Ovary (tissue), 9 donors: Measurements from ENCODE around the gene NKAP. TPM values are rescaled to one million over a fixed set of nuclear protein-coding genes. Genes with fewer than 3 reads are reported as not detected.
"Not testable (repeated sequence)": the region's sequence is repeated elsewhere in the genome, so short reads cannot be mapped to it uniquely, and the experiment has no call there.

ENCODE experiments used
- DNase-seq, 5 donors: peaks; one replicate each; pipeline ENCODE4 v3.0.0-alpha.2; 2019 to 2020
- H3K27ac ChIP-seq, 2 donors: fragments of 200-600 bp; one replicate each; pipeline versions ENCODE4 v1.5.1 to v1.8.0; 2019 to 2022
- H3K27me3 ChIP-seq: fragments of 200-600 bp; one replicate; pipeline ENCODE4 v1.8.0; 2022
- H3K36me3 ChIP-seq: fragments of 200-600 bp; sonication (generic); one replicate; pipeline ENCODE4 v1.5.1; 2019
- H3K4me1 ChIP-seq: one replicate; pipeline ENCODE4 v1.8.1; 2013; ENCODE audit warnings: mild to moderate bottlenecking, moderate library complexity; ENCODE audit not compliant: insufficient read depth
- H3K4me3 ChIP-seq: fragments of 200-600 bp; sonication (generic); one replicate; pipeline ENCODE4 v1.5.1; 2017
- H3K9me3 ChIP-seq, 2 donors: fragments of 200-600 bp in 1 of 2; sonication (generic) in 1 of 2; one replicate each; pipeline versions ENCODE4 v1.5.1 to v1.8.1; 2013 to 2019; ENCODE audit warnings: mild to moderate bottlenecking in 1 of 2, moderate library complexity in 1 of 2
- CTCF ChIP-seq, 3 donors: fragments of 450-650 bp in 2 of 3; fragments of 200-600 bp in 1 of 3; IDR thresholded peaks; one replicate each; pipeline versions ENCODE4 v1.5.1 to v1.8.0; 2016 to 2022; ENCODE audit warnings: antibody characterized with exemption in 3 of 3, mild to moderate bottlenecking in 1 of 3
- EP300 ChIP-seq: sonication (generic); formaldehyde crosslinking; IDR thresholded peaks from one replicate; pipeline ENCODE4 v1.6.1; 2017; ENCODE audit warnings: antibody characterized with exemption
- POLR2A ChIP-seq: fragments of 450-650 bp; IDR thresholded peaks from one replicate; pipeline ENCODE4 v1.6.1; 2017; ENCODE audit warnings: antibody characterized with exemption, mild to moderate bottlenecking, moderate library complexity
- WGBS, 3 donors: extraction: QIAGEN DNeasy Blood & Tissue Kit in 1 of 3; methylation state at CpG; one replicate each; pipeline versions ENCODE4 v1.1.5 to v1.1.7; 2013 to 2017; 5-methylcytosine and 5-hydroxymethylcytosine counted together
- intact Hi-C, 4 donors: fragments of 100-400 bp; cut with DNase I; formaldehyde crosslinking; loops; one replicate each; pipeline versions ENCODE4 v1.11.0 to v1.15.1; 2022 to 2023
- polyA plus RNA-seq, 2 donors: library from polyadenylated mRNA; stranded (reverse); fragments of 200-250 nt in 1 of 2; fragments of 350-450 nt in 1 of 2; fragmentation: Illumina TruSeq in 1 of 2; extraction: RNeasy Lipid Tissue Mini Kit (QIAGEN cat#74804) in 1 of 2; gene quantifications; one replicate each; pipeline ENCODE4 v1.2.3, GENCODE V29; 2013 to 2014
- total RNA-seq, 7 donors: library from RNA; depleted of rRNA in 2 of 7; stranded (reverse); fragments of >200 nt in 2 of 7; fragmentation: NEBNext Ultra II Directional in 3 of 7; extraction: Animal tissue kit (Norgen Biotek cat#: 25700) in 3 of 7; gene quantifications; one replicate each; pipeline versions ENCODE4 v1.1.0 to v1.2.4, GENCODE V29; 2016 to 2023
- donor health status: DM: no; HTN: no; CAD: no; lungs with moderate emphysema.
- donor health status: DM: no; HTN: no; CAD: no.
- donor health status: Bipolar disorder and iron deficiency.
- donor health status: DM: yes; HTN: yes; CAD: no.
- donor health status: DM: no; HTN: no; CAD: no.
- donor health status: DM: yes; HTN: yes; CAD: no.

Gene NKAP
- total and polyA plus RNA-seq, 9 donors = 7.1 to 16.0 (median 10.8) TPM

- DNase-seq = no peak
- no peaks in the 10 kb centered on the region for H3K36me3 ChIP-seq
- TF ChIP-seq POLR2A = no peak
- H3K4me1 ChIP-seq = no peaks in the 10 kb centered on the region
- no peak overlapping the region for H3K4me3 ChIP-seq
- no peak overlapping the region for H3K27ac ChIP-seq
- H3K27me3 ChIP-seq = no peaks in the 10 kb centered on the region
- 23 to 30% (median 29%) methylated on average over 2 of the region's 2 CpGs for WGBS, 3 donors
- no peaks in the 10 kb centered on the region for H3K9me3 ChIP-seq
- intact Hi-C loops = no loop called here
Observed at GRCh38 chrX:119899125-119899524, 44.4 kb downstream of the NKAP start.

GRCh38 chrX:119895843-119896326 is 47.7 kb downstream of the NKAP start, which contains the start of gene AKAP14:
Gene AKAP14 (plus strand): TSS chrX:119895893. CDS start chrX:119903224, 7,331 bp downstream.
- intact Hi-C loops = no loop called here
- H3K9me3 ChIP-seq = no peaks in the 10 kb centered on the region
- WGBS, 3 donors = 45 to 49% (median 49%) methylated on average over 4 of the region's 4 CpGs
- no peaks in the 10 kb centered on the region for H3K27me3 ChIP-seq
- H3K4me3 ChIP-seq = no peak within 1 kb of the TSS
- no peak within 1 kb of the TSS for H3K27ac ChIP-seq
- H3K36me3 ChIP-seq = no peaks in the 10 kb centered on the region
- no peak for DNase-seq
- no peaks in the 10 kb centered on the region for H3K4me1 ChIP-seq
- TF ChIP-seq EP300 (no peak), CTCF (IDR thresholded peaks at IDR 0.05) (no peak), POLR2A (no peak)

DNA sequence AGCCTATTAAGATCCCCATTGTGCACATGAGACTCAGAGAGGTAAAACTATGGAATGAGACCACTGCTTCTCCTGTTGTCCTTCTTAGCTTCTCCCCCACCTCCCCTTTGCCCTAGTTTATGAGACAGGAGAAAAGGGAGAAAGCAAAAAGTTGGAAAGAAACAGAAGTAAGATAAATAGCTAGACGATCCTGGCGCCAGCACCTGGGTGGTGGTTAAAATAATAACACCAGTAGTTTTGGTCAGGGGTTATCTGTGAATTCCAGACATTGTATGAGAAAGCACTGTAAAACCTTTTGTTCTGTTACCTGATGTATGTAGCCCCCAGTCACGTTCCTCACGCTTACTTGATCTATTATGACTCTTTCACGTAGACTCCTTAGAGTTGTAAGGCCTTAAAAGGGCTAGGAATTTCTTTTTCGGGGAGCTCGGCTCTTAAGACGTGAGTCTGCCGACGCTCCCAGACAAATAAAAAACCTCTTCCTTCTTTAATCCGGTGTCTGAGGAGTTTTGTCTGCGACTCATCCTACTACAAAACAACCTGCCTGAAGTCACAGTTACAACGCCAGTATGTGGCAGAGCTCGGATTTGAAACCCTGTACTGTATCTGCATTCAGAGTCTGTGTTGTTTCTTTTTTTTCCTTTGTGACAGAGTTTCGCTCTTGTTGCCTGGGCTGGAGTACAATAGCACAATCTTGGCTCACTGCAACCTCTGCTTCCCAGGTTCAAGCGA is 51.4 kb downstream of the NKAP start:
- H3K4me3 ChIP-seq, H3K9me3 ChIP-seq, H3K27ac ChIP-seq, H3K36me3 ChIP-seq, DNase-seq, H3K27me3 ChIP-seq, H3K4me1 ChIP-seq, intact Hi-C loops: not testable (repeated sequence)
- 51 to 66% (median 53%) methylated on average over 16 of the region's 16 CpGs for WGBS, 3 donors

DNA sequence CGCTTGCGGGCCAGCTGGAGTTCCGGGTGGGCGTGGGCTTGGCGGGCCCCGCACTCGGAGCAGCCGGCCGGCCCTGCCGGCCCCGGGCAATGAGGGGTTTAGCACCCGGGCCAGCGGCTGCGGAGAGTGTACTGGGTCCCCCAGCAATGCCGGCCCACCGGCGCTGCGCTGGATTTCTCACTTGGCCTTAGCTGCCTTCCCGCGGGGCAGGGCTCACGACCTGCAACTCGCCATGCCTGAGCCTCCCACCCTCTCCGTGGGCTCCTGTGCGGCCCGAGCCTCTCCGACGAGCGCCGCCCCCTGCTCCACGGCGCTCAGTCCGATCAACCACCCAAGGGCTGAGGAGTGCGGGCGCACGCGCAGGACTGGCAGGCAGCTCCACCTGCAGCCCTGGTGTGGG is 52.9 kb downstream of the NKAP start:
- DNase-seq, H3K27me3 ChIP-seq, H3K27ac ChIP-seq, H3K9me3 ChIP-seq, H3K4me1 ChIP-seq, H3K4me3 ChIP-seq, intact Hi-C loops, H3K36me3 ChIP-seq: not testable (repeated sequence)
- WGBS, 3 donors = 84 to 88% (median 85%) methylated on average over 28 to 36 of the region's 36 CpGs

DNA sequence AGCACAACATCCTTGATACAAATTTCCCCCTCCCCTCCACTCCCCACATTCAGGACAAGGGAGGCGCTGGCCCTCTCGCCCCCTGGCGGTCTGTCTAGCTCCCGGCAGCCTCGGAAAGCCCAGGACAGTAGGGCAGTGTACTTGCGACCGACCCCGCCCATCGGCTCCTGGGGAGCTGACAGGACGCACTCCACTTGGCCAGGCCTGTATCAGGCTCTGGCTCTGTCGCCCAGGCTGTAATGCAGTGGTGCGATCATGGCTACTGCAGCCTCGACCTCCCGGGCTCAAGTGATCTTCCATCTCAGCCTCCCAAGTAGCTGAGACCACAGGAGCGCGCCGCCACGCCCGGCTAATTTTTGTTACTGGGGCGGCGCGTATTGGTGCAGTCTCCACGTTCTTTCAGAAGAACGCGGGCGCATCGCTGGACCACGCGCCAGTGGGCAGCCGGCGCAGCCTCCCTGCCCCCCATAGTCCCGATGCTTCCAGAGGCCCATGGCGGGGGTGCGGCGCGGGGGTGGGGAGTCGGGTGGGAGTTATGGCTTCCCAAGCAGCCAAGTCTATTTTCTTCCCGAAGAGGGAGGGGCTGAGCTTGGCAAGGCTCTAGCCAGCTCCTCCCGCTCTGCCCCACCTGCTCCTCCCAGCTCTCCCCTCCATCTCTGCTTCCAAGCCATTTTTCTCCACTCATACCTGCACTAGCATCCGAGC is 55.7 kb downstream of the NKAP start:
- Histone ChIP-seq H3K4me3 (no peak overlapping the region), H3K9me3 (no peaks in the 10 kb centered on the region), H3K4me1 (no peaks in the 10 kb centered on the region), H3K27me3 (no peaks in the 10 kb centered on the region), H3K27ac (no peak overlapping the region), H3K36me3 (no peaks in the 10 kb centered on the region)
- TF ChIP-seq POLR2A (no peak), EP300 (no peak), CTCF (IDR thresholded peaks at IDR 0.05) (no peak)
- 32 to 55% (median 44%) methylated on average over 40 of the region's 40 CpGs for WGBS, 3 donors
- DNase-seq = peak in 4 of 5 donors; percentile 18 to 40 (median 26)
- intact Hi-C loops = no loop called here
